GM12801 (cell line): ENCODE measurements around the gene COPG2.

Experiments used
- TF ChIP-seq, protein P1 (sequence below): IDR thresholded peaks from one replicate; pipeline ENCODE4 v1.5.1; 2011; ENCODE audit warnings: control low read depth; ENCODE audit not compliant: insufficient read length; ENCODE audit errors: extremely low read depth

COPG2 gene, protein sequence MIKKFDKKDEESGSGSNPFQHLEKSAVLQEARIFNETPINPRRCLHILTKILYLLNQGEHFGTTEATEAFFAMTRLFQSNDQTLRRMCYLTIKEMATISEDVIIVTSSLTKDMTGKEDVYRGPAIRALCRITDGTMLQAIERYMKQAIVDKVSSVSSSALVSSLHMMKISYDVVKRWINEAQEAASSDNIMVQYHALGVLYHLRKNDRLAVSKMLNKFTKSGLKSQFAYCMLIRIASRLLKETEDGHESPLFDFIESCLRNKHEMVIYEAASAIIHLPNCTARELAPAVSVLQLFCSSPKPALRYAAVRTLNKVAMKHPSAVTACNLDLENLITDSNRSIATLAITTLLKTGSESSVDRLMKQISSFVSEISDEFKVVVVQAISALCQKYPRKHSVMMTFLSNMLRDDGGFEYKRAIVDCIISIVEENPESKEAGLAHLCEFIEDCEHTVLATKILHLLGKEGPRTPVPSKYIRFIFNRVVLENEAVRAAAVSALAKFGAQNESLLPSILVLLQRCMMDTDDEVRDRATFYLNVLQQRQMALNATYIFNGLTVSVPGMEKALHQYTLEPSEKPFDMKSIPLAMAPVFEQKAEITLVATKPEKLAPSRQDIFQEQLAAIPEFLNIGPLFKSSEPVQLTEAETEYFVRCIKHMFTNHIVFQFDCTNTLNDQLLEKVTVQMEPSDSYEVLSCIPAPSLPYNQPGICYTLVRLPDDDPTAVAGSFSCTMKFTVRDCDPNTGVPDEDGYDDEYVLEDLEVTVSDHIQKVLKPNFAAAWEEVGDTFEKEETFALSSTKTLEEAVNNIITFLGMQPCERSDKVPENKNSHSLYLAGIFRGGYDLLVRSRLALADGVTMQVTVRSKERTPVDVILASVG

DNA sequence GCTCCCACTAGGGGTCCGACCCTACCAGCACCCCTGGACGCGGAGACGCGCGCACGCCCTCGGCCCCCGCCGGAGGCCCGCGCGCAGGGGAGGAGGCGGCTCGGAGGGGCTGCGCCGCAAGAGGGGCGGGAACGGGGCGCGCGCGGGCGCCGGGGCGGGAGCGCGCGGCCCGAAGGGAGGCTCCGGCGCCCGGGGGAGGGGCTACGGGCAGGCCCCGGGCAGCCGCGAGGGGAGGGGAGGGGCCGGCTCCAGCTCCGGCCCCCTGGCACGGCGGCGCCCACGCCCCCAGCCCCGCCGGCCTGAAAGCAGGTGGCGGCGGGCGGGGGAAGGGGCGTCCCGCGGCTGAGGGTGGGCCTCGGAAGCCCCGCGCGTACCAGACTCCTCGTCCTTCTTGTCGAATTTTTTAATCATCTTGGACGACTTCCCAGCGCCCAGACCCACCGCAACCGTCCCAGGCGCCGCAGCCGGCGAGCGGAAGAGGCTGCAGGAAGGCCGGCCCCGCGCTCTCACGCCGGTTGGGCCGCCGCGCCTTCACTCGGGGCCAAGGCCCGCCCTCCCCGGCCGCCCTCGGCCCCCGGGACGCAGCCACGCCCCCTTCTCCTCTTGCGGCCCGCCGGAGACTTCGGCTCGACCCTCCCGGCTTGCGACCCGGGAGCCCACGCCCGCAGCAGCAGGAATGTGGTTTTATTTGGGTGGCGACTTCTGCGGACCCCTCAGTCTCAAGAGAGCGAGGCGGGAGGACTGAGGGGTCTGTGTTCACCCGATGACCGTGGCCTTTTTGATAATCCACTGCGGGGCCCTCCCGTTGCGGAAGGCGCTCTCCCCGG is at the start of gene COPG2:
Gene COPG2 (minus strand): TSS at position 491 of the 827 bp plus-strand sequence. CDS start 80 bp downstream, at position 411.
- TF ChIP-seq, protein P1, sequence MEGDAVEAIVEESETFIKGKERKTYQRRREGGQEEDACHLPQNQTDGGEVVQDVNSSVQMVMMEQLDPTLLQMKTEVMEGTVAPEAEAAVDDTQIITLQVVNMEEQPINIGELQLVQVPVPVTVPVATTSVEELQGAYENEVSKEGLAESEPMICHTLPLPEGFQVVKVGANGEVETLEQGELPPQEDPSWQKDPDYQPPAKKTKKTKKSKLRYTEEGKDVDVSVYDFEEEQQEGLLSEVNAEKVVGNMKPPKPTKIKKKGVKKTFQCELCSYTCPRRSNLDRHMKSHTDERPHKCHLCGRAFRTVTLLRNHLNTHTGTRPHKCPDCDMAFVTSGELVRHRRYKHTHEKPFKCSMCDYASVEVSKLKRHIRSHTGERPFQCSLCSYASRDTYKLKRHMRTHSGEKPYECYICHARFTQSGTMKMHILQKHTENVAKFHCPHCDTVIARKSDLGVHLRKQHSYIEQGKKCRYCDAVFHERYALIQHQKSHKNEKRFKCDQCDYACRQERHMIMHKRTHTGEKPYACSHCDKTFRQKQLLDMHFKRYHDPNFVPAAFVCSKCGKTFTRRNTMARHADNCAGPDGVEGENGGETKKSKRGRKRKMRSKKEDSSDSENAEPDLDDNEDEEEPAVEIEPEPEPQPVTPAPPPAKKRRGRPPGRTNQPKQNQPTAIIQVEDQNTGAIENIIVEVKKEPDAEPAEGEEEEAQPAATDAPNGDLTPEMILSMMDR, result no peak

DNA sequence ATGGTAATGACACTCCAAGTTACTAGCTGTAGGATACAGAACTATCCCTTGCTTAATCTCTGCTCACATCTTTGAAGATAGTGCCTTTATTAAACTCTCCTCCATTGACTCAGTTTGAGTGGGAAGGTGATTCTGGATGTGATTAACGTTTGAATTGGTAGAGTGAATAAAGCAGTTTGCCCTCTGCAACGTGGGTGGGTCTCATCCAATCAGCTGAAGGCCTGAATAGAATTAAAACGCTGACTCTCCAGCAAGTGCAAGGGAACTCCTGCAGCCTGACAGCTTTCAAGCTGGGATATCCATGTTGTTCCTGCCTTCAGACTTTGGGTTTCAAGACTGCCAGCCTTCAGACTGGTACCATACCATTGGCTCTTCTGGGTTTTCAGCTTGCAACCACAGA is 43.9 kb upstream of the COPG2 start:
- TF ChIP-seq, protein P1, result no peak

DNA sequence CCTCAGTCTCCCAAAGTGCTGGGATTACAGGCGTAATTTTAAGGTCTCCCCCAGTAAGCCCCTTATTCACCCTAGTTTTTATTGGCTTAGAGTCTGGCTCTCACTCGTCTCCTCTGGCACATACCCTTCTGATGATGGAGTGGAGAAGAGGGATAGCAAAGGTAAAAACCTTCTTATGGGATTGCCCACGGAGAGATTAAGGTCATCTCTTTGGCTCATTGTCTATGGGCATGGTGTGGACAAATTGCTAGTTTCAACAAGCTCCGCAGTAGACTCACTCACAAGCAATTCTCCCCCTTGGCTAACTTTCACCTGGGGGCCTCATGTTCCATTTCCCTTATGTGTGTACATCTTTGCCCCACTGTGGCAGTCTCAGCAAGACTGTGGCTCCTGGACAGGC is 40.2 kb upstream of the COPG2 start:
- TF ChIP-seq, protein P1, result no peak

DNA sequence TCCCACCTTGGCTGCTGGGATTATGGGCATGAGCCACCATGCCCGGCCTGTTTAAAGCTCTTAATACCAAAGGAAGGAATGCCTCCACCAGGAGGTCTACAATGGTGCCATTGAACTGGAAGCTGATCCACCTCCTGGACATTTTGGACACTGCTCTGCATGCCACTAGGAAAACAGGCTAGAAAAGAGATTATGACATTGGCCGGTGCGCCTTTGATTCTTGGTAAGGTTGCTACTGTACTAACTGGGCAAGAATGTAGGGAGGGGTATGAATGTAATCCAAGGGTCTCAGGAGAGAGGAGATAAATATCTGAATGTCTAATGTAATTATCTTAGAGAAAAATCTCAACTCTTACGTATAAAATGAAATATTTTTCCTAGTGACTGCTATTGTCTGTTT is 39.5 kb upstream of the COPG2 start:
- TF ChIP-seq, protein P1, result no peak

DNA sequence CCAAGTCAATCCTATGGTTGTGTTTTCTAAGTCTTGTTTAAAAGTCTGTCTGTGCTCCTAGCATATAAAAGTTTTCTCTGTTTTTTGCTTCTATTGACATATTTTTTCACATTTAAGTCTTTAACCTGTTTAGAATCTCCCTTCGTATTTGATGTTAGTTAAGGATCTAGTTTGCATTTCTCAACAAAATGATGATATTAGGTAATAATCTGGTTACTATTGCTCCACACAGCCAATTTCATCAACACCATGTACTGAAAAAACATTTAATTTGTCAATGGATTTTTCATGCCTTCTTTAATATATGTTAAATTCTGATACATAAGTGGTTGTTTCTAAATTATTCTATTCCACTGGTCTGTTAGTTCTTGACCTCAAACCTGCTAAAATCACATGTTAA is 35.3 kb upstream of the COPG2 start:
- TF ChIP-seq, protein P1, result no peak

DNA sequence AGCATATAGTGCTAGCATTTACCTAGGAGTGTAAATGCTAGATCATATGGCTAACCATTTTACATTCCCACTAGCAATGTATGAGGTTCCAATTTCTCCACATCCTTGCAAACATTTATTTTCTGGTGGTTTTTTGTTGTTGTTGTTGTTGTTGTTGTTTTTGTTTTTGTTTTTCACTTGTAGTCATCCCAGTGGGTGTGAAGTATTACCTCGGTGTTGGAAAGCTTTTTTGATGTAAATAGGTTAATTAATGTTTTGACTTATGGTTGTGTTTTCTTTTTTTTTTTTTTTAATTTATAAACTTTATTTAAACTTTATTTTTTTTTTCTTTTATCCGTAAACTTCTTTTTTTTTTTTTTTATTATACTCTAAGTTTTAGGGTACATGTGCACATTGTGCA is 33.1 kb upstream of the COPG2 start:
- TF ChIP-seq, protein P1, result no peak

DNA sequence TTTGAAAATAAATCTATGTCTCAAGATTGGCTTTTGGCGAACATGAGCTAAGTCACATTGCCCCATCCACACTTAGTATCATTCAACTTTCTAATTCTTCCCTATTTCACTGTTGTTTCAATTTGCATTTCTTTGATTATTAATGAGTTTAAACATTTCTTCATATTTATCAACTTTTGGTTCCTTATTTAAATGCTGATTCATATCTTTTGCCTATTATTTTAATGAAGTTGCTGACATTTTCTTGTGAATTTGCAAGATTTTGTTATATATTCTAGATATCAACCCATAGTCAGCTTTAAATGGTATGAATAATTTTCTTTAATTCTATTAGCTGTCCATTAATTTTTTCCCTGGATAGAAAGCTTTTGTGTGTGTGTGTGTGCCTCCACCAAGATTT is 32.2 kb upstream of the COPG2 start:
- TF ChIP-seq, protein P1, result no peak
